NCI-H1436 (cell line): ENCODE results near the gene PAPOLG.
"Not testable (repeated sequence)": the region's sequence is repeated elsewhere in the genome, so short reads cannot be mapped to it uniquely, and the experiment has no call there.

Source experiments
- DNase-seq: peaks from one replicate; lab custom pipeline; 2025; lab: John Stamatoyannopoulos, UW

PAPOLG gene

DNA sequence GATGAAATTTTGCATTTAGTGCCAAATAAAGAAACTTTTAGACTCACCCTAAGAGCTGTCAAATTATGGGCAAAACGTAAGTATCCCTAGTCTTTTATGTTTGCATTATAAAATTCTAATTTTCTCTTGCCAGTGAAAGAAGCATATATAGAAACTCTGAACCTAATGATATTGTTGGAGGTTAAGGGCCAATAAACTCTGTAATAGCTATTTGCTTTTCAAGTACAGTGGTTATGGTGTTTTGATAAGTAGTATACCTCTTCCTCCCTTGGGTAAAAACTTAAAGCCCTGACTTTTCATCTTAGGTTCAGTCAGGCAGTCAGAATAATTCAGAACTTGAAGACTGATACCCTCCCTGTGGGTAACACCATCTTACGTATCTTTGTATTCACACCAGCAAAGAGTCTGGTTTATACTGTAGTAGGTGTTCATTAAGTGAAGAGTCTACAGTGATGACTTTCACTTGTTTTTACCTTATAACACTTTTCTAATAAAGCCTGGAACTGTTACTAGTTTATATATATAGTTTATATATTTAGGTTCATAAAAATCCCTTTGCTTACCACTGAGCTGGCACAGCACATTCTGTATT lies 19.1 kb downstream of the PAPOLG start:
- no peak for DNase-seq

DNA sequence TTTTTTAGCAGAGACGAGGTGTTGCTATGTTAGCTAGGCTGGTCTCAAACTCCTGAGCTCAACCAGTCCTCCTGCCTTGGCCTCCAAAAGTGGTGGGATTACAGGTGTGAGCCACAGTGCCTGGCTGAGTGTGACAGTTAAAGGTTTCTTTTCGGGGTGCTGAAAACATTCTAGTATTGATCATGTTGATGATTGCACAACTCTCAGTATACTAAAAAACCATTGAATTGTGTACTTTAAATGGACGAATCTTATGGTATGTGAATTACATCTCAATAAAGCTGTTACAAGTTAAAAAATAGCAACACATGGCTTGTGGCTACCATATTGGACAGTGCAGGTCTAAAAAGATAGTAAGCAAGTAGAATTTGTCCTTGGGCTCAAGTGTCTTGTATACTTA lies 22.3 kb downstream of the PAPOLG start:
- no peak for DNase-seq

DNA sequence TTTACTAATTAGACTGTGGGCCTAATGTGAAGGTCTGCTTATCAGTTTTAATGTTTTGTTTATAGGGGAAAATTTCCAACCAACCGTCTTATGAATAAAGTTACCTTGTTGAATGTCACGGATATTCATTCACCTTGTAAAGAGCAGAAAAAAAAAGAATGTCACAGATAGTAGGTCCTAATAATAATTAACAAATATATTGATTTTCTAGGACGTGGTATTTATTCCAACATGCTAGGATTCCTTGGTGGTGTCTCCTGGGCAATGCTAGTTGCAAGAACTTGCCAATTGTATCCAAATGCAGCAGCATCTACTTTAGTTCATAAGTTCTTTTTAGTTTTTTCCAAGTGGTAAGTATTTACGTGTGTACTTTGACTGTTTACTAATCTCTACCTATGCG lies 23.4 kb downstream of the PAPOLG start:
- DNase-seq: no peak

DNA sequence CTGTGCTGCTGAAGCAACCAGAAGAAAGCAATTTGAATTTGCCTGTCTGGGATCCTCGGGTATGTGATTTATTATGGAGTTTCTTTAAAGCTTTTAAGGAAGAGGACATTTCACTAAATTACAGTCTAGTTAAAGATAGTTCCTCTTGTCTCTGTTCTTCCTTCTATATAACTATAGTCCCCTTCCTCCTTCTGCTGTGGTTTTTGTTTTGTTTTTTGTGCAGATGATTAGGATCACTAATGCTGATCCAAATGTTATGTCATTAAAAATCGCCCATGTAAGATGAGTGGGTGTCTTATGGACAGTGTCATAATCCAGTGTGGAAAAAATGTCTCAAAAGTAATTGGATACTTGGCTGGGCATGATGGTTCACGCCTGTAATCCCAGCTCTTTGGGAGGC lies 24.7 kb downstream of the PAPOLG start:
- no peak for DNase-seq

DNA sequence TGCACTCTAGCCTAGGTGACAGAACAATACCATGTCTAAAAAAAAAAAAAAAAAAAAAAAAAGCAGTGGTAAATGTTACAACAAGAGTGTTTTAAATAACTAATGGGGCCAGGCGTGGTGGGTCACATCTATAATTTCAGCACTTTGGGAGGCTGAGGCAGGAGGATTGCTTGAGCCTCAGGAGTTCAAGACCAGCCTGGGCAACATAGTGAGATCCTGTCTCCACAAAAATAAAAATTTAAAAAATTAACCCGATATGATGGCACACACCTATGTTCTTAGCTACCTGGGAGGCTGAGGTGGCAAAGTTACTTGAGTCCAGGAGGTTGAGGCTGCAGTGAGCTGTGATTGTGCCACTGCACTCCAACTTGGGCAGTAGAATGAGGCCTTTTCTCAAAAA lies 37.1 kb downstream of the PAPOLG start:
- DNase-seq: no peak

DNA sequence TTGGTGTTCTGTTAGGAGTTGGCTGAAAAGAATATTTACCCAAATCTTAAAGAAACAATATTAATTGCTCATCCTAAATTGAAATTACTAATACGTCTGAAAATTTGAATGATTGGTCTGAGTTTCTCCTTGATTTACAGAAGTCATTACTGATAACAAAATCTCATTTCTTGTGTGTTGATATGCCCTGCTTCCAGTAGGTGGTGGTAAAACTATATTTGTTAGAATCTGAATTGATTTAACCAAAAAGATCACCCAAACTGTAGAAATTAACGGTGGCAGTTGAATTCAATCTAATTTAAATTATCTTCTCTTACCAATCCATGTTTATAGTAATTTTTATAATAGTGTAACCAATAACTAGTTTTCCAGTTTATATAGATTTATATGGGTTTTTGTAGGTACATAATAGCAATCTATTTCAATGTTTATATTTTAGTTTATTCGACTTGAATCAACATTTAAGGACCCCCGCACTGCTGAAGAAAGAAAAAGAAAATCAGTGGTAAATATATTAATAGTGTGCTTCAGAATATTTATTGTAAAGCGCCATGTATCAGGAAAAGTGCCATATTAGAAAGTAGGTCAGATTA lies 38.3 kb downstream of the PAPOLG start:
- DNase-seq: no peak

DNA sequence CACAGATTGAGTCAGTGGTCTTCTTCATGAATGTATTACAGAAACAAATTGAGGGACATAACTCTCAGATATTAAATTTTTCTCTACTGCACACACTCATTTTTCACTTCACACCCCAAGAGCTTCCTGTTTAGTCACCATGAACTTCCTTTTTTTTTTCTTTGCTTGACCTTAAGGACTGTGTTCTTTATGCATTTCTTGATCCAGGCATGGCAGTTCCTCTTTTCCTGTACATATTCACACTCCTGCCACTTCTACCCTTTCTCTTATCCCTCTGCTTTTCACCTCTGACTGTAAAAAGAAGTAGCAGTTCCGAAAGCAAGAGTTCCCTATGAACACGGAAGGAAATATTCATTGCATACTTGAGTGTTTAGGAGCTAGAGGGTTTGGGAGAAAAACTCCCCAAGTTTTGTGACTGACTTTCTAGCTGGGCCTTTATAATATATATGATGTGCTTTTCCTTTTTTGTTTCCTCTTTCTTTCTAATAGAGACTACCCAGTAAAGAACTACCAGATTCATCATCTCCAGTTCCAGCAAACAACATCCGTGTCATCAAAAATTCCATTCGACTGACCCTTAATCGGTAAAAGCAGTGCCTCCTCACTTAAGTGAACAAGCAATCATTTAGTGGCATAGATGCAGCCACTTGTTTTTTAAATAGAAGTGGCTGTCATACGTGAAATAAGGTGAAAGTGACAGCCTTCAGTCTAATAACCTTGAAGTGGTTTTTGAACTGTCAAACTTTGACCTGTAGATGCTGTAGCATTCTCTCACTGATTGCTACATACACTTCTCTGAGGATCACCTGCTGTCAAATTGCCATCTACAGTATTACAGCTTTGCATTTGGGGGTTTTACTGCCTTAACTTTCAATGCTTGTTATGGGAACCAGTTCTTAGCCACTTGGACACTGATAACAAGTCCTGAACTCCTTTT lies 40.8 kb downstream of the PAPOLG start:
- DNase-seq: no peak

DNA sequence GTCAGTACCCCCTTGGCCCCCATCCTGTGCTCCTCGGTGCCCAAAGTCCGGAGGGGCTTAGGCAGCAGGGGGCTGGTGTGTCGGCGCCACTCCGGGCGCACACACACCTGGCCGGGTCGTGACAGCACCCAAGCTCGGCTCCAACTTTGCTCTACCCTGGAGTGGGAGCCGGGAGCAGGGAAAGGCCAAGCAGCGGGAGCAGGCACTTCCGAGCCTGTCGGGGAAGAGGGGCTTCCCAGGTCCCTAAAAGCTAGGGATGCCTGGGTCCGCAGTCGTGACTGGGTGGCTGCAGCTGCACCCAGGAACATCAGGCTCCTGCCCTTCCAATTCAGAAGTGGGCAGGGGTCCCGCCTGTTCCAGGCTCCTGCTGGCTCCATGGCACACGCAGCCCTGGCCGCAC lies 48.4 kb downstream of the PAPOLG start:
- no peak for DNase-seq

DNA sequence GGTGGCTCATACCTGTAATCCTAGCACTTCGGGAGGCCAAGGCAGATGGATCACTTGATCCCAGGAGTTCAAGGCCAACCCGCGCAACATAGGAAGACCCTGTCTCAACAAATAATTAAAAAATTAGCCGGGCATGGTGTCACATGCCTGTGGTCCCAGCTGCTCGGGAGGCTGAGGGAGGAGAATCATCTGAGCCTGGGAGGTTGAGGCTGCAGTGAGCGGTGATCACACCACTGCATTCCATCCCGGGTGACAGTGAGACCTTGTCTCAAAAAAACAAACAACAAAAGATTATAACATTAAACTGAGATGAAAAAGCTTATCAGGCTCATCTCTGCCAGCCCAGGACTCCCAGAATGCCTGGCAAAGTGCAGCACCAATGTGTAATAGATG lies 50.5 kb downstream of the PAPOLG start:
- DNase-seq: no peak

DNA sequence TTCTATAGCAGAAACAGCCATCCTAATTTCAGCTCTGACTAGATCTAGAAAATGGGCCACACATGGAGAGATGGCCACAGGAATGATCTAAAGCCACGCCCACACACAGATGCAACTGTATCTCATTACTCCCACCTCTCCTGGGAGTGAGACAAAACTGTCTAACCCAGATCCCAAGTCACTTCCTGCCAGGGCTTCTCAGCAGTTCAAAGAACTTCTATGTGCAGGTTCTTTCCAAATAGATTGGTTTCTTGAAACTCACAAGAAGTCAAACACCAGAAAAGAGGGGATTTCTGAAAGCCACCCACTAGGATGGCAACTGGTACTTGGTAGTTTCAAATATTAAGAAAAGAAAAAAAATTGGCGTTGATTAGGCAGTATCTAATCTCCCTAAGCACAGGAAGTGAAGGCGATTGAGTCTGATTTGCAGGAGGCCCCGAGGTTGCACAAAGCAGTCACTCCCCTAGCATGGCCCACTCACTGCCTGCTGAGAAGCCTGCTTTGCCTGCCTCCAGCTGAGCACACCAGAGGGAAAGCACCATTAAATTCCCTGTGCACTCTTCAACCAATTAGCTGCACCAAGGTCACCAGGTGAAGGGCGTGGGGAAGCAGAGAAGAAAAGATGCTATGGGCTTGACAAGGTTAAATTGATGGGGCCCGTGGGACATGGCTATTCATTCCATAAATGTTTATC lies 51.1 kb downstream of the PAPOLG start:
- peak; percentile 58 for DNase-seq

DNA sequence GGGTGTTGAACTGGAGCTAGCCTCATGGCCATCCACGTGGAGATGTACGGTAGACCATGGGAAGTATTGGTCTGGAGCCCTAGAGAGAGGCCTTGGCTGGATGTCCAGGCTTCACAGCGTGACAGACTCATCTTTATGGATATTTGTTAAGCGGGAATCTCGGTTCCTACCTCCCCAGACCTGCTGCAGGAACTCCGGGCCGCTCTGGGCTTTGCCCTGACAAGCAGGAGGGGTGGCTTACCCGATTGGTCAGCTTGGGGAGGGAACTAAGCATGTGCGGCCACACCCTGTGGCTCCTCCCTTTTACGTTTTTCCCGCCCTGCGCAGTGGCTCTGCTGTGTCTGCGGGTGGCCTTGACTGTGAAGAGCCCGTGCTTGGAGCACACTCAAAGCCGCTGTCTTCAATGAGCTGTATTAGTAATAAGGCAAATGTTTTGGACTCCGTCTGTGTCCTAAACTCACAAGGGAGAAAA lies 52.3 kb downstream of the PAPOLG start:
- no peak for DNase-seq

DNA sequence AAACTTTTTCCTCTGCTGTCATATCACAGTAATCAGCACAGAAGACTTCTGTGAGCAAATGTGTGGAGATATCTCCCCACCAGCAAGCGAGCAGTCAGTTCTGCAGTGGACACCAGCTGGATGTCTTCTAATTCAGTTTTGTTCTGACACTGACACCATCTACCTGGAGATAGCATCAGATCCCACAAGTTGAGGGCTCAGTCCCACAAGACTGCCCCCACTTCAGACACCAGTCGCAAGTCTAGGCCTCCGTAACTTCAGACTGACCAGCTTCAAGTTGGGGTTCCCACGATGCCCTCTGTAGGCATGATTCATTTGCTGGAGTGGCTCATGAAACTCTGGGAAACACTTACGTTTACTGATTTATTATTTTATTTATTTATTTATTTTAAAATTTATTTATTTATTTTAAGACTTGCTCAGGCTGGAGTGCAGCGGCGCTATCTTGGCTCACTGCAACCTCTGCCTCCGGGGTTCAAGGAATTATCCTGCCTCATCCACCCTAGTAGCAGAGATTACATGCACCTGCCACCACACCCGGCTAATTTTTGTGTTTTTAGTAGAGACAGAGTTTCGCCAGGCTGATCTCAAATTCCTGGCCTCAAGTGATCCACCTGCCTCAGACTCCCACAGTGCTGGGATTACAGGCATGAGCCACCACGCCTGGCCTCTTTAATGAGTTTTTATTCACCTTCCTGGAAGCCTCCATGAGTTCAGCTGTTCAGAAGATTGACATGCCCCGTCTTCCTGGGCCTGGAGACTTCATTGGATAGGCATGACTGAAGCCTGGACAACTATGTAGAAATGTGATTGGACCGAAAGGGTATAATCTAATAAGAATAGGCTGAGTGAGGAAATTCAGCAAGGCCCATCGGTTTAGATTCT lies 55.7 kb downstream of the PAPOLG start:
- no peak for DNase-seq

DNA sequence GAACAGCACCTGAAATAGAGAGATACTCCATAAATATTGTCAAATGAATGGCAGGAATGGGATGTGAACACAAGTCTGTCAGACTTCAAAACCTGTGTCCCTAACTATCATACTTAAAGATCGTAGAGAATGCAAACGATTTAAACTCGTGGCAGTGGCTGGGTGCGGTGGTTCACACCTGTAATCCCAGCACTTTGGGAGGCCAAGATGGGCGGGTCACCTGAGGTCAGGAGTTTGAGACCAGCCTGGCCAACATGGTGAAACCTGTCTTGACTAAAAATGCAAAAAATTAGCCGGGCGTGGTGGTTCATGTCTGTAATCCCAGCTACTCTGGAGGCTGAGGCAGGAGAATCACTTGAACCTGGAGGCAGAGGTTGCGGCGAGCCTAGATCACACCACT lies 61.1 kb downstream of the PAPOLG start:
- DNase-seq: not testable (repeated sequence)

DNA sequence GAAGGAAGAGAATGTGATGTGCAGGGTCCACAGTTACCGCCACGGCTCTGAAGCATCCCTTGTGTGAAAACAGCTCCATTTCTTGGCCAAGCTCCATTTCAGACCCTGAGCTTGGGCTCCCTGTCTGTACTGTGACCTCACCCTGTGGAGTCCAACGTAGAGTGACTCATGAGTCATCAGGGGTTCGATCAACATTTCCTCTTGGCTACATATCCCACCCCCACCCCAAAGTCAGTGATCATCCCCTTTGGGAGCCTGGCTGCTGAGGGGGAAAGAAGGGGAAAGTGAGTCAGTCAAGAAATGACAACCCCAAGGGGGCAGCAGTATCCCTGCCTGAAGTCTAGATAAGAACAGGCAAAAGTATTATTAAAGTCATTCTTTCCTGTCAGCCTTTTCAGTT lies 62.2 kb downstream of the PAPOLG start:
- DNase-seq: no peak

DNA sequence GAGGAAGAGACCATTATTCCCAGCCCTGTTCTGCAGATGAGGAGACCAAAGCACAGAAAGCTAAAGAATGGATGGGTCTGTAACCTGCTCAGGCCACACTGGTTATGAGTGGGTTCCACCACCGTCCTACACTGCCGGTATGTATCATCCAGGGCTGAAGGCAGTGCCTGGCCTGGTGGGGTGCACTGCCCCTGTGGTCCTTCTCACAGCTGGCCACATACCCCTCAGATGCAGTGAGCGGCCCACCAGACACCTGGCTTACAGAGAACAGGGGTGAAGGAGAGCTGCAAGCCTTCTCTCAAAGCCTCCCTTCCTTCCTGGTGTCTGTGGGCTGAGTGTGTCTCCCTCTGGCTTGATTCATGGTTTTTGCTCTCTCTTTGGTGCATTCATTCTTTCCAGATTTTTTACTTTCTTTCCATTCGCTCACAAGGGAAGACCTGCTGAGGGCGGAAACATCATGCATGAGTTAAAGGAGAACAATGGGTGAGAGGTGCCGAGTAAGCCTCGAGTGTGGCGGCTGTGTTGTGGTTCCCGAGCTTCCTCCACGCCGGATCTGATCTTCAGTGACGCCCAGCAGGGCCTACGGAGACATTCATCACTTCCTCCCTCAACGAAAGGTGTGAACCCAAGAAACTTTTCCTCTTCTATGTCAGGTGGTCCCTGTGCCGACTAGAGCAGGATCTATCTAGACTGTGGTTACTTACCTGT lies 63.2 kb downstream of the PAPOLG start:
- DNase-seq: no peak

DNA sequence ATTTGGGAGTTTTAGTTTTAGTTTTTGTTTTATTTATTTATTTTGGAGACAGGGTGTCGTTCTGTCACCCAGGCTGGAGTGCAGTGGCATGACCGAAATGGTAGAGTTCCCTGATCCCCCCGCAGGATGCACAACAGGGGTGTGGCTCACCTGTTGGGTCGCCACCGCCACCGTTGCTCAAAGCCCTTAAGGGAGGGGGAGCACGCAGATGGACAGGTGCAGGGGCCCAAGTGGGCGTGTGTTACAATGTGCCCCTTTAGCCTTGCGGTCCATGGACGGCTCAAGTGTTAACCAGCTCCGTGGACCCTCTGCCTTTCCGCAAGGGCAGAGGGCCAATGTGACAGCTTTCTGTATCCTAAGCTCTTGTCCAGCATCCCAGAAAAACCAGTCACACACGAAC lies 63.9 kb downstream of the PAPOLG start:
- no peak for DNase-seq

DNA sequence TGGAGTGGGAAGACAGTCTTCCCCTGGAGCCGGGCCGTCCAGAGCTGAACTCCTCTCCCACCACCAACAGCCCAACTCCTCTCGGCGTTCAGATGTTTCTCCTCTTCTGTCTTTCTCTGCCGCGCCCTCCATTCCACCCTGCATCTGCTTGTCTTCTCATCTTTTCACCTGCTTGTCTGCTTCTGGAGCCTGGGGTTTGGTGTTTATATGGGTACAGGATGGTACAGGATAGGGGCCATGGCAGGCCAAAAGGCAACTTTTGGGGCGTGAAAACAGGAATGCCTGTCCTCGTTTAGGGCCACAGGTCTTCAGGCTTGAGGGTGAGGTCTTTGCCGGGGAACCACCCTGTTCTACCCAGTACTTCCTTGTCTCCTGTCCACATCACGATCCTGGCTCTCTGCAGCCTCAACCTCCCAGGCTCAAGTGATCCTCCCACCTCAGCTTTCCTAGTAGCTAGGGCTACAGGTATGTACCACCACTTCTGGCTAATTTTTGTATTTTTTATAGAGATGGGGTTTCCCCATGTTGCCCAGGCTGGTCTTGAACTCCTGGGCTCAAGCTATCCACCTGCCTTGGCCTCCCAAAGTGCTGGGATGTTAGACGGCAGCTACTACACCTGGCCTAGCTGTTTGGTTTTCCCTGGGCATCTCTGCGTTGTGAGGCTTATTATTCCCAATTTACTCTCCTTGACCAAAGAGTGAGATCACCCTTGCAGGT lies 64.5 kb downstream of the PAPOLG start:
- no peak for DNase-seq

DNA sequence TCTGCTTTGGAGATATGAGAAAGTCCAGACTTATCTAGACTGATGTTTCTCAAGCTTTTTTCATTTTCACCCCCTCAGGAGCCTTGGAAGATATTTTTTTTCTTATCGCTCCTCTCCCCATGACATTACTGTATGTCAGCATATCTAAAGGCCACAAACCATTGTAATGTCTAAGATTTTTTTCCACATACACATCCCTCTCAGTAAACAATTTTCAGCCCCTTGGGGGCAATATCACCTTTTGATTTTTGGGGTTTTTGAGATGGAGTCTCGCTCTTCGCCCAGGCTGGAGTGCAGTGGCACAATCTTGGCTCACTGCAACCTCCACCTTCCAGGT lies 65.0 kb downstream of the PAPOLG start:
- DNase-seq: no peak

DNA sequence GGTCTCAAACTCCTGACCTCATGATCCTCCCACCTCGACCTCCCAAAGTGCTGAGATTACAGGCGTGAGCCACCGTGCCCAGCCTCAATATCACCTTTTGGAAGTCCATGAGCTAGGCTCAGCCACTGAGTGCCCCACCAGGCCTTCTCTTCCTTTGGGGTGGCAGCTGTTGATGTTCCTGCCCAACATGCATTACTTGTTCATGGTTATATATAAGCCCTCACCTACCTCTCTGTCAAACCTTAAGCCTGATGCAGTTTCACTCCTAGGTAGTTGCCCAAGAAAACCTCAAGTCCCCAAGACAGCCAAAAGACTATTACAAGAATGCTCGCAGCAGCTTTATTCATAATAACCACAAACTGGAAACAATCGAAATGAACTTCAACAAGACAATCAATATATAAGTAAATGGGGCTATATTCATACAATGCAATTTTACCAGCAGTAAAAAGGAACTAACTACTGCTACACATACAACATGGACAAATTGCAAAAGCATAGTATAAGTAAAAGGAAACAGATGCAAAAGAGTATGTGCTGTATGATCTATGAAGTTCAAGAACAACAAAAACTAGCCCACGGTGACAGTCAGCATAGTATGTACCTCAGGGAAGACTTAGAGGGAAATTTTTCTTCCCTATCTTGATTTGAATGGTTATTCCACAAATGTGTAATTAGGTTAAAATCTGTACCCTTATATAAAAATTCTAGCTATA lies 65.7 kb downstream of the PAPOLG start:
- no peak for DNase-seq

DNA sequence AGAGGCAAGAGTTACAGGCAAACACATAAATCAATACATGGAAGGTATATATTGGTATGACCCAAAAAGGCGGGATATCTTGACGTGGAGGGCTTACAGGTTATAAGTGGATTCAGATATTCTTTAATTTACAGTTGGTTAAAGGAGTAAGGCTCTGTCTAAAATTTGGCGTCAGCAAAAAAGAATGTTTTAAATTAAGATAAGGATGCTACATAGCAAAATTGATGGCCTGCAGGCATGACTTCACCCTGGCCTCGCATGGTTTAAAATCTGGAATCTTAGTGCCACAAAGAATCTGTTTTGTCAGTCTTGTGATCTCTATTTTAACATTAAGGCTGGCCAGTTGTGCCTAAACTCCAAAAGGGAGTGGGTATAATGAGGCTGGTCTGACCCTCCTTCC lies 66.9 kb downstream of the PAPOLG start:
- no peak for DNase-seq
